ENCODE results near the gene DAND5.
A peak's percentile ranks its signal among the peaks of the same experiment; 100 is the strongest.

Gene DAND5

DNA sequence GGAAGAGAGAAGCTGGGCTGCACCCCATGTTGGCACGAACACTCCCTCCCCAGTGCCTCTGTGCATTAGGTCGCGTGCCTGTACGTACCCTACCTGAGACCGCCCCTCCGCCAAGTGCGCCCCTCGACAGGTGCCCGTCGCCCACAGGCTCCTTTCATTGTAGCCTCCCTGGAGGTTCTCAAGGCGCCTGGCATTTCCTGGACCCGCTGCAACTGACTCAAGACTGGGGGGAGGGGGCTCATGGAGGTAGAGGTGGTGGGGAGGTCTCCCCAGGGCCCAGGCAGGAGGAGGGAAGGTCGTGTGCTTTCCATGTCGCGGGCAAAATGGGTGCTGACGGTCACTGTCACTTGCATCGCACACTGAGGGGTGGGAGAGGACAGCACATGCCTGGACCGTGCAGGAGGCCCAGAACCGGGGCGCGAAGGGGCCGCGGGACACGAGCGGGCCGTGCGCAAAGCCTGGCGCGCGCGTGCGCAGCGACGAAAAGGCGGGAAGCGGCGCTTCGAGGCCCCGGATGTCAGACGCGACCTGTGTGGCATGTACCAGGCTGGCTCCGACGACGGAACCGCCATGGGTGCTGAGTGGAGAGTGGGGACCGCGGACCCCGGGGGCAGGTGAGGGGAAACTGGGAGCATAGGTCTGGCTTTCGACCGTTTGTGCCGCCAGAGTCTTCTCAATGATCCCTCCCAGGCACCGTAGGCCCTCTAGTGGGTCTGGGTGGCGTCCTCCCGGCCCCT is 42.4 kb downstream of the DAND5 start:
- DNase-seq = no peak

- DNase-seq = no peak
Measured at GRCh38 chr19:13012390-13012689, 43.0 kb downstream of the DAND5 start.

DNA sequence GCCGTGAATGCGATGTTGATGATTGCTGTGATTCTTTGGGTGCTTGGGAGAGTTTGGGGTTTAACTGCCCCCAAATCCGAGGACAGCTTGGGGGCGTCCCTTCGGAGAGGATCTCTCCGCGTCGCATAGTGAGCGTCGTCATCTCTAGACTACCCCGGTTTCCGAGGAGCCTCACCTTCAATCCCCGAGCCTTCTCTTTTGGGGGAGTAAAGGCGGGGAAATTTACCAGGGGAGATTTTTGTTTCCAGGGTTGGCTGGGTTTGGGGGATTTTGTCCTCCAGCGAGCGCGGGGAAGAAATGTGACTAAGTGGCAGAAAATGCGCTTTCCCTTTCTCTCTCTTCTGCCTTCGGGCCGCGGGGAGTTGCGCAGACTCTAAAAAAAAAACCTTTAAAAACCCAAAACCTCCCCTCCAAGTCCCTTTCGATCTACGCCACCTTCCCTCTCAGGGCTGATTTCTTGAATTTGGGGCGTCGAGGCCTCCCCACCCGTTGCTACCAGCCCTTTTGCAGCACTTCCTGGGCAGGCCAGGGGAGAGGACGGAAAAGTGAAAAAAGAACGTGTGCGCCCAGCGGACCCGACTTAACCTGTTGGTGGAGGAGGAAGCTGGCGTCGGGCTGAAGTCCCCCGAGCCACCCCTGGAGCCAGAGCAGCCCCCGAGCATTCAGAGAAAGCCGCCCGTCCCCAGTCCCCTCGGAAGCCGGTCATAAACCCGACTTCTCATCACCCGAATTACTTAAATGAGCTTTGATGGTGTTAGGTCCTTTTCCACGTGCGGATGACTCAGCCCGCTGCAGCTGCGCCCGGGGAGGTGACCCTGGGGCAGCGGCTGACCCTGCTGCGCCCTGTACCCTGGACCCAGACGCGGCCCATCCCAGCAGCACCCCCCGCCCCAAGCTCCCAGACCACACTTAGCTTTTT is 43.6 kb downstream of the DAND5 start:
- no peak for DNase-seq

GRCh38 chr19:13013649-13014048 is 44.3 kb downstream of the DAND5 start:
- DNase-seq = no peak

- DNase-seq = no peak
Measured at GRCh38 chr19:13014101-13014920, 44.9 kb downstream of the DAND5 start.

DNA sequence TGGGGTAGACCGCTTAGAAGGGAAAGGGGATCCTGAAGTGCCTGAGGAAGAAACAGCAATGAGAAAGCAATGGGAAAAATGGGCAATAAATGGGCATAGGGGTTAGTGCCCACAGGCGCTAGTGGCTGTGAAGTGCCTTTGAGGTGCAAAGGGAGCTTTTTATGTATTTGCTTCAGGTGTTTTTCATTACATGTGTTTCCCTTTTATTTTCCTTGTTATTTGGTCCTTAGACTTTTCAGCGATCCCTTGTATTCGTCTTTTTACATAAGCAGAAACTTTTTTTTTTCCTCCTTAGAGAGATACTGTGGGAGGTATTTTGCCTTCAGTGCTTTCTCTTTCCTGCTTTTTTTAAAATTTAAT is 45.5 kb downstream of the DAND5 start:
- no peak for DNase-seq

GRCh38 chr19:13015361-13016223 is 46.2 kb downstream of the DAND5 start:
- no peak for DNase-seq

- DNase-seq = no peak
Measured at GRCh38 chr19:13016245-13016627, 46.9 kb downstream of the DAND5 start.

GRCh38 chr19:13016628-13017305 is 47.4 kb downstream of the DAND5 start:
- DNase-seq = no peak

DNA sequence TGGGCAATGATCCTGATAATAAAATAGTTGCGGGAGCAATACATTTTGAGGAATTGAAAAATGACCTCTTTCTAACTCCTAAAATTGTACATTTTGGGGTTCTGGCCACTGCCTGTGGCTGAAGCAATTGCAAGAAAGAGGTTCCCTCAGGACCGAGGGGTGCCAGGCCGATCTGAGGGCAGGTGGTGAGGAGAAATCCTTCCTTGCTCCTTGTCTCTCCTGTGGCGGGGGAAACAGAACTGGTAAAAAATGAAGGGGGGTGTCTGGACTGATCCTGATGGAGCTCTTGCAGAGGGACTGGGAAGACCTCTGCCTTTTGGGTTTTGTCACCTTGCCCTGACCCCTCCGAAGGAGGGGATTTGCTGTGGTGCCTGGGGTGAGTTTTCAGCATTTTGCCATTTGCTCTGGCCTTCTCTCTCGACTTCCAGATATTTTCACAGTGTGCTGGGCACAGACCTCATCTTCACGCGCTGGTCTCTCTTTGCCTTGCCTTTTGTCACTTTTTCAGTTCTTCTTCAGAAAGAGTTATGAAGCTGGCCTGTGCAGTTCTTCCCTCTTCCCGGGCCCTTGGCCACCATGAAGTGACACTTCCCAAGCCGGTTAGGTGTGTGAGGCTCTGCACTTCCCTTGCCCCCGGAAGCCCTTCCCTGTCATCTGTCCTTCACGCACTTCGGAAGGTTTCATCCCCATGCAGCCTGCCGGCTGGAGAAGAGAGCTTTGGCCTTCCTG is 48.1 kb downstream of the DAND5 start:
- no peak for DNase-seq

GRCh38 chr19:13018035-13018914 is 48.9 kb downstream of the DAND5 start:
- DNase-seq = no peak

- DNase-seq = no peak
Measured at GRCh38 chr19:13019332-13019731, 50.0 kb downstream of the DAND5 start.

GRCh38 chr19:13020002-13020414 is 50.6 kb downstream of the DAND5 start:
- no peak for DNase-seq

GRCh38 chr19:13022111-13022858 is 52.9 kb downstream of the DAND5 start:
- no peak for DNase-seq

DNA sequence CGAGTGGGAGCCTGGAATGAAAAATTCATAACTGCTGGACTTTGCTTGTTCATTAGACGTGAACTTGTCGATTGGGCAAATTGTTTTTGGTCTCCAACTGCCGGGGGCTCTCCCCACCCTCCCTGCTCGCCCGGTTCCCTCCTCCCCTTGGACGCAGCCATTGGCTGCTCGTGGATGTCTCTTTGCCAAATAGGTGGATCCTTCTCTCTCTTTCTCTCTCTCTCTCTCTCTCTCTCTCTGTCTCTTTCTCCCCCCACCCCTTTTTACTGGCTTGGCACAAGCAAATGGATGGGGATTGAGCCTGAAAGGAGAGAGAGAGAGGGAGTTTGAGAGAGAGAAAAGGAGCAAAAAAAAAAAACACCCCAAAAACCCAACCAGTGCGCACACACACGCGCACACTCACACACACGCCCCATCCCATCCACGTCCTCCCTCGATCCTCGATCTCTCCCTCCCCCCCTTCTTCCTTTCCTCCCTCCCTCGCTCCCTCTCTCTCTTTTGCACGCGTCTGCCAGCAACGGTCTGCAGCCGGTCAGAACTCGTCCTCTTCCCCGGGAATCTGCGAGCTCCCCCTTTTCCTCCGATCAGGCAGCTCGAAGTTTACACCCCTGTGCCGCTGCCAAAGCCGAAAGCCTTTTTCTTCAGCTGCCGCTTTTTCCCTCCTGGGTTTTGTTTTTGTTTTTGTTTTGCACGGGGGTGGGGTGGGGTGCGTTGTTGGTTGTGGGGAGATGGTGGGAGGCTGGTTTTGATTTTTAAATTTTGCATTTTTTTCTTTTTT is 53.7 kb downstream of the DAND5 start:
- DNase-seq = peak; percentile 27

GRCh38 chr19:13023656-13024055 is 54.3 kb downstream of the DAND5 start:
- no peak for DNase-seq

Data from NCI-H1436 (cell line).